Esophagus muscularis mucosa (tissue), 4 donors: ENCODE results near the gene SIPA1L3. TPM values are rescaled to one million over a fixed set of nuclear protein-coding genes. Genes with fewer than 3 reads are reported as not detected.

Source experiments
- DNase-seq: peaks from one replicate; pipeline ENCODE4 v3.0.0-alpha.2; 2017; ENCODE audit errors: extremely low spot score
- H3K27ac ChIP-seq, 4 donors: fragments of 200-600 bp; sonication (generic); replicated peaks in 1 of 4; 1 replicate in 3 of 4; 2 replicates in 1 of 4; pipeline ENCODE4 v1.5.1; 2016 to 2019; ENCODE audit warnings: mild to moderate bottlenecking in 1 of 4
- H3K27me3 ChIP-seq, 4 donors: fragments of 200-600 bp; sonication (generic); one replicate each; pipeline versions ENCODE4 v1.5.1 to v1.6.0; 2016 to 2019
- H3K36me3 ChIP-seq, 4 donors: fragments of 200-600 bp; sonication (generic); one replicate each; pipeline ENCODE4 v1.5.1; 2016 to 2019
- H3K4me1 ChIP-seq, 4 donors: fragments of 200-600 bp; sonication (generic); one replicate each; pipeline ENCODE4 v1.5.1; 2016 to 2019
- H3K4me3 ChIP-seq, 4 donors: fragments of 200-600 bp; sonication (generic); 1 replicate in 2 of 4; 2 replicates in 2 of 4; pipeline ENCODE4 v1.5.1; 2016 to 2019; ENCODE audit warnings: mild to moderate bottlenecking in 4 of 4, moderate library complexity in 1 of 4
- H3K9me3 ChIP-seq, 4 donors: fragments of 200-600 bp; sonication (generic); 1 replicate in 3 of 4; 2 replicates in 1 of 4; pipeline ENCODE4 v1.5.1; 2016 to 2019
- CTCF ChIP-seq, 3 experiments: fragments of 200-600 bp in 2 of 3; fragments of 450-650 bp in 1 of 3; sonication (generic) in 2 of 3; IDR thresholded peaks; one replicate each; pipeline ENCODE4 v1.5.1; 2017 to 2019; ENCODE audit warnings: antibody characterized with exemption in 3 of 3, mild to moderate bottlenecking in 2 of 3, moderate library complexity in 1 of 3
- EP300 ChIP-seq: sonication (generic); formaldehyde crosslinking; IDR thresholded peaks from one replicate; pipeline ENCODE4 v1.6.1; 2017; ENCODE audit warnings: antibody characterized with exemption
- POLR2A ChIP-seq: fragments of 450-650 bp; IDR thresholded peaks from one replicate; pipeline ENCODE4 v1.6.1; 2017; ENCODE audit warnings: antibody characterized with exemption, moderate library complexity, mild to moderate bottlenecking, low read depth
- POLR2AphosphoS5 ChIP-seq, 2 donors: sonication (generic); formaldehyde crosslinking; IDR thresholded peaks; one replicate each; pipeline ENCODE4 v1.6.1; 2017; ENCODE audit warnings: antibody characterized with exemption in 2 of 2
- WGBS: methylation state at CpG from one replicate; pipeline ENCODE4 v1.1.5; 2018; 5-methylcytosine and 5-hydroxymethylcytosine counted together
- intact Hi-C: fragments of 100-400 bp; cut with DNase I; formaldehyde crosslinking; loops from one replicate; pipeline ENCODE4 v1.15.1; 2023
- total RNA-seq, 4 donors: library from RNA; depleted of rRNA; stranded (reverse); fragments of >200 nt; gene quantifications; one replicate each; pipeline versions ENCODE4 v1.1.0 to v1.2.1, GENCODE V29; 2016

Gene SIPA1L3
- total RNA-seq, 4 donors from 2014 or later = 10.4 to 17.9 (median 13.2) TPM

DNA sequence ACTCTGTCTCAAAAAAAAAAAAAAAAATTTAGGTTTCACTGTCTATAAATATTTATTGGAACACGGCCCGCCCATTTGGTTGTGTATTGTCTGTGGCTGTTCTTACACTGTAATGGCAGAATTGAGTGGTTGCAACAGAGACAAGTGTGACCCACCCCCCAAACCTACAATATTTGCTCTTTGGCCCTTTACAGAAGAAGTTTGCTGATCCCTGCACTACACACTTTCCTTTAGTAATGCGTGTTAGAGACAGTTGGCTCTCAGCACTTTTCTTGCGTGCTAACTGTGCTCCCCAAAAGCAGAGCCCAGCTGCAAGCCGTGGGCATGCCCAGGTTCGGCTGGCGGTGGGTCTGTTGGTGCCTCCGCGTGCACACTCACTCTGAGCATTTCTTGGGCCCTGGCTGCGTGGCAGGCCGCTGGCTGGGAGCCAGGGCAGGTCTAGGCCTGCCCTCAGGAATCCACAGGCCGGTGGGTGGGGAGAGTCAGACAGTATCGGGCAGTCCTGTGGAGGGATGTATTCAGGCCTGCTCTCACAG is 72.6 kb downstream of the SIPA1L3 start:
- TF ChIP-seq POLR2A (no peak), EP300 (no peak), CTCF (IDR thresholded peaks at IDR 0.05) (no peak), POLR2AphosphoS5 (IDR thresholded peaks at IDR 0.05) (no peak)
- Histone ChIP-seq H3K9me3 (no peaks in the 10 kb centered on the region), H3K27me3 (no peaks in the 10 kb centered on the region), H3K4me1 (peaks cover 0 to 13% (median 10%) of the 10 kb centered on the region in 4 donors), H3K27ac (no peak overlapping the region), H3K4me3 (no peak overlapping the region), H3K36me3 (no peaks in the 10 kb centered on the region)
- DNase-seq = no peak
- intact Hi-C loops = no loop called here
- WGBS = 76% methylated on average over 12 of the region's 13 CpGs

DNA sequence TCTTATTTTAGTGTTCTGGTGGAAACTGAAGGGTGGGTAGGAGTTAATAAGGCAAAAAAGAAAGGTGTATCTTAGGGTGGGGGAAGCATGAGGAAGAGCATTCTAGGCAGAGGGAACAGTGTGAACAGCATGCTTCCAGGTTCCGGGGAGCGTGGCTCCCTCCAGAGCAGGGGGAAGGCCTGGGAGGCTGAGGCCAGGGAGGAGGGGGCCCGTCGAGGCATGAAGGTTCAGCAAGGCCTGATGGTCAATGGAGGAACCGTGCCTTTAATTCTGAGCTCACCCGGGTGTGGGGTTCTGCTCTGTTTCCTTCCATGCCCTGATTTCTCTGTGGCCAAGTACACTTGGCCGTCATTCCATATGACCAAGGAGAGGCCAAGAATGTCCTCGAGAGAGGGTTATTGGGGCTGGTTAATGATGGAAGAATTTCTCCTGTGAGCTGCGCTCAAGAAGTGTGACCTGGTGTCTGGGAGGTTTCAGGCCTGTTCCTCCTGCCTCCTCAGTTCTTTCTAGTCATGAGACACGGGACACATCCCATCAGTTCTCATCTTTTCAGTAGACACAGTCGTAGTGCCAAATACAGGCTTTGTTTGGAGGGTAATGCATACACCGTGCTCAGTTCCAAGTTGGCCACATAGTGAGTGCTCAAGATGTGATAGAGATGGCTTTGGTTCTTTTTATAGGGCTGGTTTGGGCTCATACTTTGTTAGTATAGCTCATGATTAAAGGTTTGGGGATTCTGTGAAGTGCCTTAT is 73.6 kb downstream of the SIPA1L3 start:
- Histone ChIP-seq H3K4me3 (no peak overlapping the region), H3K4me1 (peaks cover 0 to 13% (median 10%) of the 10 kb centered on the region in 4 donors), H3K27ac (peak overlapping the region in 2 of 4 donors; percentile 4 to 6), H3K36me3 (no peaks in the 10 kb centered on the region), H3K9me3 (no peaks in the 10 kb centered on the region), H3K27me3 (no peaks in the 10 kb centered on the region)
- WGBS = 73% methylated on average over 11 of the region's 12 CpGs
- intact Hi-C loops = no loop called here
- TF ChIP-seq CTCF (IDR thresholded peaks at IDR 0.05) = no peak
- TF ChIP-seq POLR2A = no peak
- peak in 1 of 2 donors; percentile 30 for TF ChIP-seq POLR2AphosphoS5 (IDR thresholded peaks at IDR 0.05)
- TF ChIP-seq EP300 = no peak
- DNase-seq = no peak

DNA sequence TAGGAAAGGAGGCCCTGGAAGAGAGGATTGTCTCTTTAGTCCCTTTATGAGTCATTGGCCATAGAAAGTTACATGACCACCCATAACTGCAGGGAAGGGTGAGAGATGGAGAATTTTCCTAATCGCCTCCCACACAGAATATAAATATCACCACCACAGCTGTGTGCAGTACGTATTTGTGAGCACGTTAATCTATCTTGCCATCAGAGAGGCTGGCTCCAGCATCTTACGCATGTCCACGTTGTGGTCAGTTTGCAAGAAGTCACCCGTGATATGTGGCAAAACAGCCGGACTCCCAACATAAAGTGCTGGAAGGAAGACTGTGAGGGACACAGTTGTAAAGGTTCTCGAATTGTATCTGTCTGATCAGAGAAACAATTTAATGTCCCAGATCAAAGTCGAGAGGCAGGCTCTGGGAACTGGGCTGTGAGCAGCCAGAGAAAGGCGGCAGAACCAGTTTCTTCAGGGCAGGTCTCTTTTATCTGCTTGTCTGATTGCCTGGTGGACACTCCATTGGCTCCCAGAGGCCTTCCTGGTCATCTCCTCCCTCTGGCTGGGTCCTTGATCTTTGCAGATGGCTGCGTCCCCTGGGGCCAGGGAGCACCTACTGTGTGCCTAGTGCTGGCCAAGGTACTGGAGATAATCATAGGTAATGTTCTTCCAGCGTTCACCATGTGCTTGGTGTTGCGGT is 74.9 kb downstream of the SIPA1L3 start:
- Histone ChIP-seq H3K27me3 (no peaks in the 10 kb centered on the region), H3K9me3 (no peaks in the 10 kb centered on the region), H3K4me3 (no peak overlapping the region), H3K4me1 (peaks cover 0 to 13% (median 10%) of the 10 kb centered on the region in 4 donors), H3K27ac (no peak overlapping the region), H3K36me3 (no peaks in the 10 kb centered on the region)
- intact Hi-C loops = no loop called here
- TF ChIP-seq POLR2A (no peak), CTCF (IDR thresholded peaks at IDR 0.05) (no peak), EP300 (no peak), POLR2AphosphoS5 (IDR thresholded peaks at IDR 0.05) (no peak)
- WGBS = 88% methylated on average over 12 of the region's 13 CpGs
- no peak for DNase-seq

DNA sequence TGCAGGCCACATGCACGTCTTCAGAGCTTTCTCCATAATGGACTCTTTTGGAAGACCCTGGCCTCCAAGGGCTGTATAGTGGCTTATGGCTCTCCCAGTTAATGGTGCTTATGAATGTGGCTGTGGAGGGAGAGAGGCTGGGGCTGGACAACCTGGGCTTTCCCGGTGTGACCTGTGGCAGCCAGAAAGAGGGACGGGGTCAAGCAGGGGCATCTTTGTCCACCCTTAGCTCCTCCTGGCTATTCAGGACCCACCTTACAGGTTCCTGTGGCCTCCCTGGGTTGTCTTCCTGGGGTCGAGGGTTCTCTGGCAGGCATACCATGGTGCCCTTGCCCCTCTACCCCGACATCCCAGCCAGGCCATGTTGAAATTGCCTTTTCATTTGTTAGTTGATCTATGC is 75.6 kb downstream of the SIPA1L3 start:
- no peak for DNase-seq
- Histone ChIP-seq H3K27ac (no peak overlapping the region), H3K4me1 (peaks cover 0 to 13% (median 10%) of the 10 kb centered on the region in 4 donors), H3K36me3 (no peaks in the 10 kb centered on the region), H3K4me3 (no peak overlapping the region), H3K27me3 (no peaks in the 10 kb centered on the region), H3K9me3 (no peaks in the 10 kb centered on the region)
- WGBS = 87% methylated on average over 5 of the region's 5 CpGs
- intact Hi-C loops = no loop called here
- TF ChIP-seq POLR2A (no peak), CTCF (IDR thresholded peaks at IDR 0.05) (no peak), EP300 (no peak), POLR2AphosphoS5 (IDR thresholded peaks at IDR 0.05) (no peak)
